NT2/D1 (cell line): ENCODE results near the gene PLD1.

Experiments used
- DNase-seq: peaks from one replicate; pipeline ENCODE4 v3.0.0-alpha.2; 2011; ENCODE audit warnings: low read depth, low spot score
- H3K27me3 ChIP-seq: 2 replicates; pipeline ENCODE4 v1.6.0; 2011; ENCODE audit warnings: mild to moderate bottlenecking; ENCODE audit not compliant: insufficient read length, insufficient read depth
- H3K36me3 ChIP-seq: 2 replicates; pipeline ENCODE4 v1.6.1; 2011; ENCODE audit warnings: mild to moderate bottlenecking, low read length, mixed read lengths; ENCODE audit not compliant: insufficient read depth, insufficient read length
- H3K4me1 ChIP-seq: 2 replicates; pipeline ENCODE4 v1.5.1; 2011; ENCODE audit not compliant: insufficient read depth, insufficient read length
- H3K4me3 ChIP-seq: 2 replicates; pipeline ENCODE4 v1.5.1; 2011; ENCODE audit warnings: low read depth; ENCODE audit not compliant: insufficient read length
- H3K9ac ChIP-seq: 2 replicates; pipeline ENCODE4 v1.6.0; 2011; ENCODE audit warnings: low read depth; ENCODE audit not compliant: insufficient read length
- H3K9me3 ChIP-seq: 2 replicates; pipeline ENCODE4 v1.5.1; 2011; ENCODE audit warnings: mild to moderate bottlenecking, low read length; ENCODE audit not compliant: insufficient read depth
- SUZ12 ChIP-seq: IDR thresholded peaks from 2 replicates; pipeline ENCODE4 v1.6.1; 2011; ENCODE audit not compliant: insufficient read length, insufficient read depth; ENCODE audit errors: extremely low read depth
- YY1 ChIP-seq: IDR thresholded peaks from 2 replicates; pipeline ENCODE4 v1.6.1; 2011; ENCODE audit not compliant: insufficient read length, insufficient read depth
- ZNF274 ChIP-seq: IDR thresholded peaks from 2 replicates; pipeline ENCODE4 v1.6.1; 2011; ENCODE audit warnings: mild to moderate bottlenecking, low read depth, low read length

The PLD1 gene

GRCh38 chr3:171834461-171834801 is 24.1 kb upstream of the PLD1 start:
- DNase-seq = no peak
- no peaks in the 10 kb centered on the region for H3K9me3 ChIP-seq
- no peak for TF ChIP-seq SUZ12
- no peak for TF ChIP-seq ZNF274
- TF ChIP-seq YY1 = no peak
- no peak overlapping the region for H3K9ac ChIP-seq
- no peak overlapping the region for H3K4me3 ChIP-seq
- no peaks in the 10 kb centered on the region for H3K36me3 ChIP-seq
- no peaks in the 10 kb centered on the region for H3K4me1 ChIP-seq
- H3K27me3 ChIP-seq = no peaks in the 10 kb centered on the region

- H3K36me3 ChIP-seq = no peaks in the 10 kb centered on the region
- H3K9ac ChIP-seq = no peak overlapping the region
- no peaks in the 10 kb centered on the region for H3K27me3 ChIP-seq
- H3K9me3 ChIP-seq = no peaks in the 10 kb centered on the region
- no peak overlapping the region for H3K4me3 ChIP-seq
- H3K4me1 ChIP-seq = no peaks in the 10 kb centered on the region
- TF ChIP-seq SUZ12 = no peak
- DNase-seq = no peak
Observed at GRCh38 chr3:171833789-171834460, 23.6 kb upstream of the PLD1 start.

DNA sequence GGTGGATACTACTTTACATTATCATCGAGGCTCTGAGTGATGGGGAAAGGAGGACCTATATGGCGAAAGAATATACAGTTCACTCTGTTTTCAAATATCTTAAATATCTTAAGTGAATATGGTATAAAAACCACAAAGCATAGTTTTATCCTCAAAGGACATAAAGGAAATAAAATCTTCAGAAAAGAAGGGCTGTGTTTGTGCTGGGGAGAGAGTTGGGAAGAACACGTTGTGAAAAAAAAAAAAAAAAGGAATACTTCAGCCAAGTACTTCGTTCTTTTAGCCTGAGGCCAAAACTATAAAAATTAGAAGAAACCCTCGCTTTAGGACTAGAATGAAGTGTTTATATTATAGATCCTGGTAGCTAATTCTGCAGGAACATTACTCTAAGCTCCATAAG is 22.7 kb upstream of the PLD1 start:
- H3K4me3 ChIP-seq = no peak overlapping the region
- TF ChIP-seq ZNF274 (no peak), SUZ12 (no peak), YY1 (no peak)
- H3K4me1 ChIP-seq = no peaks in the 10 kb centered on the region
- no peak for DNase-seq
- no peaks in the 10 kb centered on the region for H3K27me3 ChIP-seq
- no peak overlapping the region for H3K9ac ChIP-seq
- H3K9me3 ChIP-seq = no peaks in the 10 kb centered on the region
- no peaks in the 10 kb centered on the region for H3K36me3 ChIP-seq

DNA sequence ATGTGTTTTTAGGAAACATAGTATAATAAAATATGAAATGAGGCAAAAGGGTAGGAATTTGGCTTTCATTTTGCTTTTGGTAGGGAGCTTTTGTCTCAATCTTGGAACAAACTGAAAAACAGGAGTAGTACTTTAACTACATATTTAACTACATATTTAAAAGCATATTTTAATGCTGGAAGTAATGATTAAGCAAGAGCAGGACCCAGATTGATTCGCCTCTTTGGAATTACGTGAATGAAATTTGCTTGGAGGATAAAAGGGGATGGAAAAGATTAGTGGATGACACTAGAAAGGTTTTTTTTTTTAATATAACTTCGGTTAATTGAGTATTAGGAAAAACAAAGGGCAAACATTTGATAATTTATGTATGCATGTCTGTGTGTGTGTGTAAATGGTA is 21.7 kb upstream of the PLD1 start:
- no peak overlapping the region for H3K9ac ChIP-seq
- H3K4me1 ChIP-seq = no peaks in the 10 kb centered on the region
- TF ChIP-seq ZNF274 (no peak), SUZ12 (no peak), YY1 (no peak)
- H3K36me3 ChIP-seq = no peaks in the 10 kb centered on the region
- H3K4me3 ChIP-seq = no peak overlapping the region
- no peak for DNase-seq
- no peaks in the 10 kb centered on the region for H3K27me3 ChIP-seq
- no peaks in the 10 kb centered on the region for H3K9me3 ChIP-seq

- H3K4me1 ChIP-seq = no peaks in the 10 kb centered on the region
Observed at GRCh38 chr3:171830518-171830875, 20.2 kb upstream of the PLD1 start.

DNA sequence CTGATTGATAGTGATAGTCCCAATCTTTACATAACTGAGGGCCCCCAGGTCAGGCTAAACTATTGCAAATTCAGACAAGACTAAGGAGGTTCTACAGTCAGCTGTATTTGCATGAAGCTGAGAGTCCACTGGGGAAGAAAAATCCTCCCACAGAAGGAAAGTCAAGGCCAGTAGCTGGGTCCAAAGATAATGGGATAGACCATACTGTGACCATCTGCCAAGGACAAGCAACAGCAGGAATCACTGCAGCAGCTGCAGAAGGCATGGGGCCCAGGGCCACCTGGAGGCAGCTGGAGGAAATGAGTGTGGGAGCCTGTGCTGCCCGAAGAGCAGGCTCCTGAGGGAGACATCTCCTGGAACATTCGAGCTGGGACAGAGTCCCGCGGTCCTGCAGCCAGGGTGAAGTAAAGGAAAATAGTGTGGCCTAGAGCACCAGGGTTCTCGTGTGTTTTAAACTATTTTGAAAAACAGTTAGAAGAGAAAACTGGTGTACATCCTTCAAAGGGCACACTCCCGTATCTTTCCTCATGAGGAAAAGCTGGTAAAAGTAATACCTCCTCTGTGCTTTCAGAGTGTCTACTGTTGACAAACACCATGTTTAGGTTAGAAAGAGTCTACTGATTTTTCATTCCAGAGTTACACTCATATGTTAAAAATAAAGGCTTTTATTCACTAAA is 19.7 kb upstream of the PLD1 start:
- H3K9me3 ChIP-seq = no peaks in the 10 kb centered on the region
- H3K4me1 ChIP-seq = no peaks in the 10 kb centered on the region
- H3K9ac ChIP-seq = no peak overlapping the region
- no peaks in the 10 kb centered on the region for H3K36me3 ChIP-seq
- H3K27me3 ChIP-seq = no peaks in the 10 kb centered on the region
- peak; percentile 63 for DNase-seq
- no peak for TF ChIP-seq YY1
- H3K4me3 ChIP-seq = no peak overlapping the region

More at GRCh38 chr3:171830518-171830875, 20.2 kb upstream of the PLD1 start:
- no peaks in the 10 kb centered on the region for H3K9me3 ChIP-seq
- DNase-seq = no peak
- H3K36me3 ChIP-seq = no peaks in the 10 kb centered on the region
- H3K9ac ChIP-seq = no peak overlapping the region
- H3K4me3 ChIP-seq = no peak overlapping the region
- TF ChIP-seq SUZ12 (no peak), YY1 (no peak), ZNF274 (no peak)
- H3K27me3 ChIP-seq = no peaks in the 10 kb centered on the region

DNA sequence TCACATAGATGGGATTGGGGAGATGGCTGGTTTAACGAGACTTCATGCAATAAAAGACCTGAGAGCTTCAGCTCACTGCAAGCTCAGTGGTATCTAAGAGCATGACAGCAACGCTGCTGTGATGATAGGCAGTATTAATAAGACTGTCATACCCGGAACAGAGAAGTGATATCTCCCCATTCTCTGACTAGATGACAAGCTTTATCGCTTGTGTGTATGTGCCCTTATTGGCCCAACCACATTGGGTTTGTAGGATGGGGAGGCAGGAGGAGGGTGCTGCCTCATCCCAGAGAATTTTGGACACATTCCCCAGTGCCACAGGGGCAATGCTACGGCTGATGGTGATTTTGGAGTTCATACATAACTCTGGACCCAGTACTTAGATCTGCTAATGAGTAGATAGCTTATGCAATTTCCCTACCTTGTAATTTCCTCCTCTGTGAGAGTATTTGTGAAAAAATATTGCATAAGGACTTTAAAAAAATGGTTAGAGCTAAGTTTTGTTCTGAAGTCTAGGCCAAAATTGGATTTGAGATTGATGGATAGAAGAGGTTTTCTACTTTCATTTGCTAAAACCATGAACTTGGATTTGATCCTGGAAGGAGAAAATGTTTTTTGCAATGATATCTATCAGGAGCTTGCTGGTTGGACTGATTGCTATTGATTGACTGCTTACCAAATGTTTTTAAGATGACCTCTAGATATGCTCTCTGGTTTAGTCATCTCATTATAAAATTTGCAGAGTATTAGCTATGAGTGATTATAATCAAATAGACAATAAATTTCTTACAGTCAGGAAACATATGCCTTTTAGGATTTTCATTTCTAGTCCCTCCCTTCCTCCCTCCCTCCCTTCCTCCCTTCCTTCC is 18.9 kb upstream of the PLD1 start:
- Histone ChIP-seq H3K4me3 (no peak overlapping the region), H3K36me3 (no peaks in the 10 kb centered on the region), H3K27me3 (no peaks in the 10 kb centered on the region), H3K9ac (no peak overlapping the region), H3K9me3 (no peaks in the 10 kb centered on the region), H3K4me1 (no peaks in the 10 kb centered on the region)
- TF ChIP-seq ZNF274 (no peak), SUZ12 (no peak), YY1 (no peak)
- DNase-seq = no peak
